T-cell (primary cell): ENCODE results near the gene DIS3L2. TPM values are rescaled to one million over a fixed set of nuclear protein-coding genes. Genes with fewer than 3 reads are reported as not detected.

Source experiments
- ATAC-seq, 4 experiments: fragments of 200-7000 bp in 3 of 4; fragments of 150-1000 bp in 1 of 4; cut with Tn5 transposase; replicated peaks in 1 of 4; 1 replicate in 3 of 4; 2 replicates in 1 of 4; pipeline ENCODE4 v1.10.0; 2021; ENCODE audit warnings: moderate library complexity in 3 of 4, mild to moderate bottlenecking in 2 of 4, moderate number of reproducible peaks in 1 of 4
- CTCF ChIA-PET, 2 donors: fragments of 300-600 bp; sonication (Branson Sonifier 250); formaldehyde crosslinking; loops; one replicate each; lab custom pipeline; 2022; ENCODE audit warnings: antibody characterized with exemption in 2 of 2; lab: Charles Lee
- POLR2A ChIA-PET, 2 donors: fragments of 300-600 bp; sonication (Branson Sonifier 250); formaldehyde crosslinking; loops; one replicate each; lab custom pipeline; 2022; ENCODE audit warnings: antibody characterized with exemption in 2 of 2; lab: Charles Lee
- DNase-seq, 35 experiments: peaks; one replicate each; pipeline versions ENCODE4 v3.0.0 to v3.0.0-alpha.2; 2013 to 2023
- H3K27ac ChIP-seq: one replicate; pipeline ENCODE4 v1.5.1; 2013; ENCODE audit warnings: low read length
- H3K27me3 ChIP-seq, 2 experiments: replicated peaks in 1 of 2; 1 replicate in 1 of 2; 2 replicates in 1 of 2; pipeline versions ENCODE4 v1.6.1 to v1.7.0; 2013; ENCODE audit warnings: low read length in 1 of 2, mixed read lengths in 1 of 2; ENCODE audit not compliant: control insufficient read depth in 2 of 2, insufficient read depth in 2 of 2; ENCODE audit errors: extremely low read depth in 1 of 2
- H3K36me3 ChIP-seq, 2 donors: 1 replicate in 1 of 2; 2 replicates in 1 of 2; pipeline versions ENCODE4 v1.6.1 to v1.7.0; 2013; ENCODE audit warnings: low read length in 1 of 2; ENCODE audit not compliant: control insufficient read depth in 2 of 2, insufficient read depth in 1 of 2; ENCODE audit errors: extremely low read depth in 1 of 2
- H3K4me1 ChIP-seq, 2 experiments: 1 replicate in 1 of 2; 2 replicates in 1 of 2; pipeline versions ENCODE4 v1.6.1 to v1.7.0; 2013; ENCODE audit warnings: low read length in 2 of 2, mixed read lengths in 1 of 2; ENCODE audit not compliant: insufficient read depth in 2 of 2, control insufficient read depth in 1 of 2; ENCODE audit errors: extremely low read depth in 1 of 2
- H3K4me3 ChIP-seq, 2 donors: 1 replicate in 1 of 2; 2 replicates in 1 of 2; pipeline versions ENCODE4 v1.5.1 to v1.7.0; 2013; ENCODE audit warnings: mild to moderate bottlenecking in 2 of 2, low read length in 1 of 2, moderate library complexity in 1 of 2; ENCODE audit not compliant: control insufficient read depth in 1 of 2; ENCODE audit errors: extremely low read depth in 1 of 2
- H3K9me3 ChIP-seq: 2 replicates; pipeline ENCODE4 v1.7.0; 2013
- H3K27ac Mint-ChIP-seq, 2 donors: one replicate each; pipeline ENCODE4 v1.8.0; 2020 to 2021; ENCODE audit warnings: mild to moderate bottlenecking in 2 of 2, mixed read lengths in 2 of 2
- H3K27me3 Mint-ChIP-seq, 2 donors: one replicate each; pipeline ENCODE4 v1.8.0; 2021 to 2022; ENCODE audit warnings: mixed read lengths in 2 of 2
- H3K36me3 Mint-ChIP-seq: one replicate; pipeline ENCODE4 v1.8.0; 2021; ENCODE audit warnings: mixed read lengths
- H3K4me1 Mint-ChIP-seq, 3 donors: one replicate each; pipeline ENCODE4 v1.8.0; 2020 to 2022; ENCODE audit warnings: mixed read lengths in 3 of 3, mild to moderate bottlenecking in 1 of 3
- H3K4me3 Mint-ChIP-seq, 3 donors: one replicate each; pipeline ENCODE4 v1.8.0; 2020 to 2022; ENCODE audit warnings: mild to moderate bottlenecking in 3 of 3, mixed read lengths in 3 of 3, moderate library complexity in 3 of 3
- H3K9me3 Mint-ChIP-seq, 3 donors: one replicate each; pipeline ENCODE4 v1.8.0; 2020 to 2022; ENCODE audit warnings: mixed read lengths in 3 of 3
- WGBS: methylation state at CpG from one replicate; pipeline ENCODE4 v1.1.5; 2013; ENCODE audit warnings: missing lambda C conversion rate; ENCODE audit not compliant: insufficient coverage; 5-methylcytosine and 5-hydroxymethylcytosine counted together
- total RNA-seq, 35 experiments: library from RNA in 6 of 35; stranded (reverse) in 6 of 35; fragments of 120-200 nt in 1 of 35; gene quantifications; one replicate each; pipeline versions ENCODE4 v1.2.1 to v1.2.4 and lab custom pipeline; 2013 to 2026

DIS3L2 gene
- total RNA-seq, 5 donors from 2014 or later (not counting 1 experiment from before 2014, with no cell fraction given), result 55.0 to 70.9 (median 61.4) TPM

- Mint-ChIP-seq H3K9me3 (no peaks in the 10 kb centered on the region), H3K27ac (peak overlapping the region; percentile 94 to 98), H3K27me3 (no peaks in the 10 kb centered on the region), H3K36me3 (no peaks in the 10 kb centered on the region), H3K4me1 (peaks cover 78 to 83% (median 79%) of the 10 kb centered on the region in 3 donors), H3K4me3 (peak overlapping the region in 1 of 3 donors; percentile 66)
- CTCF ChIA-PET, result interaction anchor here (0.6 to 0.9 kb wide), 3 partner anchors 10 to 45 kb away, joined by 3 read pairs; no protein-coding TSS in a partner anchor
- peak overlapping the region; percentile 73 for H3K27ac ChIP-seq
- H3K4me1 ChIP-seq, result peaks cover 62 to 83% of the 10 kb centered on the region in 2 experiments
- DNase-seq (peak in 1 of 35 experiments; percentile 5), ATAC-seq (no peak)
- H3K9me3 ChIP-seq, result no peaks in the 10 kb centered on the region
- no peak overlapping the region for H3K4me3 ChIP-seq
- H3K36me3 ChIP-seq, result no peaks in the 10 kb centered on the region
- no peaks in the 10 kb centered on the region for H3K27me3 ChIP-seq
- POLR2A ChIA-PET, result no interaction called here
- WGBS, result 37% methylated on average over 2 of the region's 2 CpGs
Observed at GRCh38 chr2:232320443-232320803, 358.9 kb downstream of the DIS3L2 start.

- ATAC-seq (peak; percentile 66 to 75 (median 71)), DNase-seq (peak in 21 of 35 experiments; percentile 9 to 65 (median 40))
- Histone ChIP-seq H3K27ac (peak overlapping the region; percentile 73), H3K27me3 (no peaks in the 10 kb centered on the region), H3K4me3 (peak overlapping the region; percentile 5 to 6), H3K4me1 (peaks cover 54 to 81% of the 10 kb centered on the region in 2 experiments), H3K36me3 (no peaks in the 10 kb centered on the region), H3K9me3 (no peaks in the 10 kb centered on the region)
- Mint-ChIP-seq H3K4me1 (peaks cover 70 to 74% (median 71%) of the 10 kb centered on the region in 3 donors), H3K4me3 (peak overlapping the region in 1 of 3 donors; percentile 66), H3K27me3 (no peaks in the 10 kb centered on the region), H3K27ac (peak overlapping the region; percentile 94 to 98), H3K36me3 (no peaks in the 10 kb centered on the region), H3K9me3 (no peaks in the 10 kb centered on the region)
- ChIA-PET POLR2A (no interaction called here), CTCF (no interaction called here)
- WGBS, result 47% methylated on average over 14 of the region's 18 CpGs
Observed at GRCh38 chr2:232321156-232321816, 359.8 kb downstream of the DIS3L2 start.

GRCh38 chr2:232321817-232322559 is 360.5 kb downstream of the DIS3L2 start:
- ATAC-seq (peak in 2 of 4 experiments; percentile 2 to 7), DNase-seq (no peak)
- no peaks in the 10 kb centered on the region for H3K36me3 Mint-ChIP-seq
- peak overlapping the region in 1 of 2 donors; percentile 38 for H3K4me3 ChIP-seq
- POLR2A ChIA-PET, result no interaction called here
- peak overlapping the region; percentile 73 for H3K27ac ChIP-seq
- CTCF ChIA-PET, result no interaction called here
- WGBS, result 89% methylated on average over 6 of the region's 9 CpGs
- H3K27me3 Mint-ChIP-seq, result no peaks in the 10 kb centered on the region
- H3K9me3 Mint-ChIP-seq, result no peaks in the 10 kb centered on the region
- H3K4me1 ChIP-seq, result peaks cover 46 to 81% of the 10 kb centered on the region in 2 experiments
- H3K27ac Mint-ChIP-seq, result peak overlapping the region; percentile 94 to 98
- no peaks in the 10 kb centered on the region for H3K36me3 ChIP-seq
- no peaks in the 10 kb centered on the region for H3K9me3 ChIP-seq
- peak overlapping the region in 1 of 3 donors; percentile 66 for H3K4me3 Mint-ChIP-seq
- H3K27me3 ChIP-seq, result no peaks in the 10 kb centered on the region
- peaks cover 66 to 74% (median 68%) of the 10 kb centered on the region in 3 donors for H3K4me1 Mint-ChIP-seq

- Histone ChIP-seq H3K4me1 (peaks cover 40 to 78% of the 10 kb centered on the region in 2 experiments), H3K27me3 (no peaks in the 10 kb centered on the region), H3K9me3 (no peaks in the 10 kb centered on the region), H3K4me3 (peak overlapping the region in 1 of 2 donors; percentile 38), H3K36me3 (no peaks in the 10 kb centered on the region), H3K27ac (peak overlapping the region; percentile 73)
- Mint-ChIP-seq H3K4me3 (peak overlapping the region in 2 of 3 donors; percentile 17 to 66), H3K9me3 (no peaks in the 10 kb centered on the region), H3K36me3 (no peaks in the 10 kb centered on the region), H3K27ac (peak overlapping the region; percentile 94 to 98), H3K4me1 (peaks cover 63 to 71% (median 65%) of the 10 kb centered on the region in 3 donors), H3K27me3 (no peaks in the 10 kb centered on the region)
- CTCF ChIA-PET, result no interaction called here
- WGBS, result 51% methylated on average over 13 of the region's 18 CpGs
- peak in 2 of 4 experiments; percentile 13 to 20 for ATAC-seq
- POLR2A ChIA-PET, result interaction anchor here in 1 of 2 donors (0.6 kb wide), 1 partner anchor 41 kb away, joined by 3 read pairs; no protein-coding TSS in a partner anchor
- DNase-seq, result peak in 2 of 35 experiments; percentile 25 to 40
Observed at GRCh38 chr2:232322560-232323327, 361.2 kb downstream of the DIS3L2 start.

GRCh38 chr2:232323328-232323650 is 361.8 kb downstream of the DIS3L2 start:
- ATAC-seq (no peak), DNase-seq (no peak)
- Histone ChIP-seq H3K27ac (no peak overlapping the region), H3K36me3 (no peaks in the 10 kb centered on the region), H3K4me3 (no peak overlapping the region), H3K27me3 (no peaks in the 10 kb centered on the region), H3K4me1 (peaks cover 35 to 73% of the 10 kb centered on the region in 2 experiments), H3K9me3 (no peaks in the 10 kb centered on the region)
- Mint-ChIP-seq H3K27ac (peak overlapping the region in 1 of 2 donors; percentile 94), H3K9me3 (no peaks in the 10 kb centered on the region), H3K27me3 (no peaks in the 10 kb centered on the region), H3K4me3 (peak overlapping the region in 1 of 3 donors; percentile 66), H3K4me1 (peaks cover 57 to 66% (median 59%) of the 10 kb centered on the region in 3 donors), H3K36me3 (no peaks in the 10 kb centered on the region)
- WGBS, result 88% methylated on average over 4 of the region's 4 CpGs
- POLR2A ChIA-PET, result interaction anchor here in 1 of 2 donors (0.6 kb wide), 1 partner anchor 41 kb away, joined by 3 read pairs; no protein-coding TSS in a partner anchor
- CTCF ChIA-PET, result no interaction called here
